Limb (tissue), 2 donors: ENCODE measurements around the gene TP53TG3F.
"Not testable (repeated sequence)": the region's sequence is repeated elsewhere in the genome, so short reads cannot be mapped to it uniquely, and the experiment has no call there.

Experiments used
- DNase-seq, 2 donors: peaks; one replicate each; pipeline ENCODE4 v3.0.0-alpha.2; 2016; ENCODE audit errors: extremely low spot score in 2 of 2

TP53TG3F gene

GRCh38 chr16:33459312-33459711, at the start of gene TP53TG3F:
Gene TP53TG3F, plus strand, starts transcription at chr16:33459612. Its CDS starts 68 bp downstream, at chr16:33459680.
- DNase-seq: not testable (repeated sequence)

DNA sequence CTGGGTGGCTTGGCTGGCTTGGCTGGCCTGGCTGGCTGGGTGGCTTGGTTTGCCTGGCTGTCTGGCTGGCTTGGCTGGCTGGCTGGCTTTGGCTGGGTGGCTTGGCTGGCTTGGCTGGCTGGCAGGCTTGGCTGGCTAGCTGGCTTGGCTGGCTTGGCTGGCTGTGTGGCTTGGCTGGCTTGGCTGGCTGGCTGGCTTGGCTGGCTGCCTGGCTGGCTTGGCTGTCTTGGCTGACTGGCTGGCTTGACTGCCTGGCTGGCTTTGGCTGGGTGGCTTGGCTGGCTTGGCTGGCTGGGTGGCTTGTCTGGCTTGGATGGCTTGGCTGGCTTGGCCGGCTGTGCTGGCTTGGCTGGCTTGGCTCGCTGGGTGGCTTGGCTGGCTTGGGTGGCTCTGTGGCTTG, 32.2 kb downstream of the TP53TG3F start:
- not testable (repeated sequence) for DNase-seq

GRCh38 chr16:33507231-33507630, 47.8 kb downstream of the TP53TG3F start:
- DNase-seq: not testable (repeated sequence)

GRCh38 chr16:33509070-33509469, 49.7 kb downstream of the TP53TG3F start:
- DNase-seq: not testable (repeated sequence)

- DNase-seq: not testable (repeated sequence)
Measured at GRCh38 chr16:33509906-33510305, 50.5 kb downstream of the TP53TG3F start.
